Thyroid gland (tissue), 4 donors: ENCODE measurements around the gene STK24. TPM values are rescaled to one million over a fixed set of nuclear protein-coding genes. Genes with fewer than 3 reads are reported as not detected.
"Not testable (repeated sequence)": the region's sequence is repeated elsewhere in the genome, so short reads cannot be mapped to it uniquely, and the experiment has no call there.

Experiments
- DNase-seq, 2 donors: peaks; one replicate each; pipeline ENCODE4 v3.0.0-alpha.2; 2019
- H3K27ac ChIP-seq, 3 donors: fragments of 200-600 bp; sonication (generic); 1 replicate in 2 of 3; 2 replicates in 1 of 3; pipeline ENCODE4 v1.5.1; 2016 to 2019; ENCODE audit warnings: mild to moderate bottlenecking in 1 of 3, moderate library complexity in 1 of 3
- H3K27me3 ChIP-seq: fragments of 200-600 bp; sonication (generic); one replicate; pipeline ENCODE4 v1.5.1; 2019
- H3K36me3 ChIP-seq, 2 donors: fragments of 200-600 bp; sonication (generic); one replicate each; pipeline ENCODE4 v1.5.1; 2016 to 2019
- H3K4me1 ChIP-seq, 2 donors: fragments of 200-600 bp; sonication (generic); one replicate each; pipeline ENCODE4 v1.5.1; 2017 to 2019
- H3K4me3 ChIP-seq, 3 donors: fragments of 200-600 bp; sonication (generic); replicated peaks in 1 of 3; 1 replicate in 2 of 3; 2 replicates in 1 of 3; pipeline ENCODE4 v1.5.1; 2016; ENCODE audit warnings: mild to moderate bottlenecking in 1 of 3
- H3K9me3 ChIP-seq: fragments of 200-600 bp; sonication (generic); one replicate; pipeline ENCODE4 v1.5.1; 2017
- CTCF ChIP-seq, 6 experiments: fragments of 200-600 bp in 3 of 6; fragments of 450-650 bp in 3 of 6; sonication (generic) in 3 of 6; IDR thresholded peaks; one replicate each; pipeline ENCODE4 v1.5.1; 2016 to 2019; ENCODE audit warnings: antibody characterized with exemption in 6 of 6, mild to moderate bottlenecking in 2 of 6, inconsistent platforms in 1 of 6, moderate library complexity in 1 of 6
- POLR2A ChIP-seq, 2 donors: fragments of 450-650 bp; IDR thresholded peaks; one replicate each; pipeline ENCODE4 v1.6.1; 2017; ENCODE audit warnings: antibody characterized with exemption in 2 of 2, mild to moderate bottlenecking in 2 of 2, moderate library complexity in 1 of 2
- WGBS, 2 donors: methylation state at CpG; one replicate each; pipeline ENCODE4 v1.1.5; 2017; 5-methylcytosine and 5-hydroxymethylcytosine counted together
- intact Hi-C: fragments of 100-400 bp; cut with DNase I; formaldehyde crosslinking; loops from one replicate; pipeline ENCODE4 v1.15.1; 2023
- total RNA-seq, 4 donors: library from RNA; depleted of rRNA; stranded (reverse); fragments of >200 nt; gene quantifications; one replicate each; pipeline ENCODE4 v1.2.3, GENCODE V29; 2016

STK24 gene
- total RNA-seq, 4 donors from 2014 or later, result 74.5 to 102 (median 90.7) TPM

GRCh38 chr13:98575009-98575903, 1.7 kb downstream of the STK24 start:
- intact Hi-C loops, result loop anchor here (5.0 to 10.0 kb wide), 2 partner anchors 88 to 130 kb away; no protein-coding TSS in a partner anchor
- DNase-seq, result no peak
- H3K27ac ChIP-seq, result peak overlapping the region; percentile 98 to 100 (median 100)
- no peak for TF ChIP-seq POLR2A (IDR thresholded peaks at IDR 0.05)
- no peak for TF ChIP-seq CTCF (IDR thresholded peaks at IDR 0.05)
- no peaks in the 10 kb centered on the region for H3K27me3 ChIP-seq
- 27 to 32% methylated on average over 12 of the region's 12 CpGs for WGBS, 2 donors
- no peaks in the 10 kb centered on the region for H3K36me3 ChIP-seq
- H3K4me1 ChIP-seq, result peaks cover 33 to 51% of the 10 kb centered on the region in 2 donors
- H3K9me3 ChIP-seq, result no peaks in the 10 kb centered on the region
- H3K4me3 ChIP-seq, result peak overlapping the region; percentile 83 to 93 (median 90)

GRCh38 chr13:98571955-98572662, 4.8 kb downstream of the STK24 start:
- WGBS, 2 donors, result 44 to 51% methylated on average over 11 of the region's 11 CpGs
- Histone ChIP-seq H3K9me3 (no peaks in the 10 kb centered on the region), H3K27me3 (no peaks in the 10 kb centered on the region), H3K4me3 (no peak overlapping the region), H3K27ac (peak overlapping the region; percentile 7 to 77 (median 61)), H3K36me3 (no peaks in the 10 kb centered on the region), H3K4me1 (peaks cover 35 to 61% of the 10 kb centered on the region in 2 donors)
- intact Hi-C loops, result loop anchor here (10.0 kb wide), 1 partner anchor 127 kb away; no protein-coding TSS in a partner anchor
- TF ChIP-seq POLR2A (IDR thresholded peaks at IDR 0.05) (no peak), CTCF (IDR thresholded peaks at IDR 0.05) (no peak)
- DNase-seq, result peak in 1 of 2 donors; percentile 21

- peak; percentile 43 to 49 for DNase-seq
- TF ChIP-seq POLR2A (IDR thresholded peaks at IDR 0.05), result peak in 1 of 2 donors; percentile 36
- TF ChIP-seq CTCF (IDR thresholded peaks at IDR 0.05), result no peak
- intact Hi-C loops, result loop anchor here (10.0 kb wide), 1 partner anchor 126 kb away; no protein-coding TSS in a partner anchor
- peak overlapping the region in 1 of 3 donors; percentile 2 for H3K4me3 ChIP-seq
- no peaks in the 10 kb centered on the region for H3K27me3 ChIP-seq
- H3K27ac ChIP-seq, result peak overlapping the region; percentile 58 to 77 (median 61)
- H3K9me3 ChIP-seq, result no peaks in the 10 kb centered on the region
- 37 to 40% methylated on average over 10 of the region's 10 CpGs for WGBS, 2 donors
- H3K36me3 ChIP-seq, result no peaks in the 10 kb centered on the region
- H3K4me1 ChIP-seq, result peaks cover 45 to 72% of the 10 kb centered on the region in 2 donors
These were observed 6.0 kb downstream of the STK24 start for GRCh38 chr13:98570929-98571372.

- peaks cover 57 to 76% of the 10 kb centered on the region in 2 donors for H3K4me1 ChIP-seq
- not testable (repeated sequence) for DNase-seq, H3K4me3 ChIP-seq, H3K36me3 ChIP-seq, H3K27me3 ChIP-seq, H3K9me3 ChIP-seq
- 89 to 92% methylated on average over 17 of the region's 17 CpGs for whole genome bisulfite sequencing, 2 donors
- intact Hi-C loops, result loop anchor here (10.0 kb wide), 1 partner anchor 125 kb away; no protein-coding TSS in a partner anchor
- peak overlapping the region in 2 of 3 donors; percentile 61 to 77 for H3K27ac ChIP-seq
These were observed 7.2 kb downstream of the STK24 start for GRCh38 chr13:98569494-98570367.

GRCh38 chr13:98568918-98569317, 8.0 kb downstream of the STK24 start:
- Histone ChIP-seq H3K4me1 (peaks cover 57 to 76% of the 10 kb centered on the region in 2 donors), H3K4me3 (no peak overlapping the region), H3K27me3 (no peaks in the 10 kb centered on the region), H3K9me3 (no peaks in the 10 kb centered on the region), H3K36me3 (no peaks in the 10 kb centered on the region), H3K27ac (no peak overlapping the region)
- DNase-seq, result no peak
- no peak for TF ChIP-seq CTCF (IDR thresholded peaks at IDR 0.05)
- no peak for TF ChIP-seq POLR2A (IDR thresholded peaks at IDR 0.05)
- intact Hi-C loops, result no loop called here
- WGBS, 2 donors, result 90 to 94% methylated on average over 4 of the region's 4 CpGs
